Natural killer cell (primary cell): Measurements from ENCODE around the gene RBL2. TPM values are rescaled to one million over a fixed set of nuclear protein-coding genes. Genes with fewer than 3 reads are reported as not detected.

Experiments used
- ATAC-seq, 3 donors: fragments of 150-1000 bp in 2 of 3; fragments of 200-7000 bp in 1 of 3; cut with Tn5 transposase; 1 replicate in 1 of 3; 2 replicates in 2 of 3; pipeline ENCODE4 v1.10.0; 2021; ENCODE audit warnings: mild to moderate bottlenecking in 2 of 3, moderate library complexity in 2 of 3
- DNase-seq, 2 donors: peaks; one replicate each; pipeline versions ENCODE4 v3.0.0 to v3.0.0-alpha.2; 2013 to 2021; ENCODE audit warnings: mixed read lengths in 1 of 2
- H3K27ac ChIP-seq: one replicate; pipeline ENCODE4 v1.5.1; 2013; ENCODE audit warnings: mild to moderate bottlenecking, low read length
- H3K27me3 ChIP-seq: one replicate; pipeline ENCODE4 v1.6.1; 2013; ENCODE audit warnings: low read length; ENCODE audit not compliant: control insufficient read depth, insufficient read depth
- H3K36me3 ChIP-seq: one replicate; pipeline ENCODE4 v1.6.1; 2013; ENCODE audit warnings: low read length; ENCODE audit not compliant: control insufficient read depth, insufficient read depth
- H3K4me1 ChIP-seq: one replicate; pipeline ENCODE4 v1.6.1; 2013; ENCODE audit warnings: low read length; ENCODE audit not compliant: control insufficient read depth, insufficient read depth
- H3K4me3 ChIP-seq: one replicate; pipeline ENCODE4 v1.5.1; 2013; ENCODE audit warnings: low read length
- H3K9me3 ChIP-seq: one replicate; pipeline ENCODE4 v1.6.1; 2013; ENCODE audit warnings: low read length; ENCODE audit not compliant: control insufficient read depth, insufficient read depth
- H3K27ac Mint-ChIP-seq, 2 donors: one replicate each; pipeline ENCODE4 v1.8.0; 2022; ENCODE audit warnings: mild to moderate bottlenecking in 2 of 2, mixed read lengths in 2 of 2, moderate library complexity in 1 of 2
- H3K27me3 Mint-ChIP-seq, 2 donors: one replicate each; pipeline ENCODE4 v1.8.0; 2022; ENCODE audit warnings: low read depth in 2 of 2, mixed read lengths in 2 of 2
- H3K36me3 Mint-ChIP-seq: one replicate; pipeline ENCODE4 v1.8.0; 2022; ENCODE audit warnings: mixed read lengths
- H3K4me1 Mint-ChIP-seq, 2 donors: one replicate each; pipeline ENCODE4 v1.8.0; 2022; ENCODE audit warnings: mixed read lengths in 2 of 2
- H3K4me3 Mint-ChIP-seq: one replicate; pipeline ENCODE4 v1.8.0; 2022; ENCODE audit warnings: mild to moderate bottlenecking, moderate library complexity, mixed read lengths
- H3K9me3 Mint-ChIP-seq, 2 donors: one replicate each; pipeline ENCODE4 v1.8.0; 2022; ENCODE audit warnings: mixed read lengths in 2 of 2
- CTCF ChIP-seq: fragments of 200-600 bp; IDR thresholded peaks from one replicate; pipeline ENCODE4 v1.8.0; 2022; ENCODE audit warnings: antibody characterized with exemption
- WGBS: methylation state at CpG from one replicate; pipeline ENCODE4 v1.1.7; 2013; ENCODE audit warnings: missing lambda C conversion rate; ENCODE audit not compliant: insufficient coverage; 5-methylcytosine and 5-hydroxymethylcytosine counted together
- intact Hi-C: fragments of 100-400 bp; cut with micrococcal nuclease; formaldehyde crosslinking; loops from one replicate; pipeline ENCODE4 v1.14.2; 2022
- total RNA-seq, 4 donors: library from RNA; stranded (reverse); fragments of 120-200 nt in 1 of 4; gene quantifications; one replicate each; pipeline versions ENCODE4 v1.2.3 to v1.2.4, GENCODE V29; 2013 to 2022

RBL2 gene
- total RNA-seq, 3 donors from 2014 or later (not counting 1 experiment from before 2014, with no cell fraction given) = 140 to 222 (median 175) TPM

- no peaks in the 10 kb centered on the region for H3K27me3 Mint-ChIP-seq
- intact Hi-C loops = no loop called here
- no peak overlapping the region for H3K4me3 ChIP-seq
- WGBS = 97% methylated on average over 2 of the region's 4 CpGs
- DNase-seq (no peak), ATAC-seq (no peak)
- H3K9me3 Mint-ChIP-seq = no peaks in the 10 kb centered on the region
- H3K36me3 ChIP-seq = peaks cover 44% of the 10 kb centered on the region
- H3K4me3 Mint-ChIP-seq = peak overlapping the region; percentile 21
- H3K27ac Mint-ChIP-seq = no peak overlapping the region
- no peak for TF ChIP-seq CTCF
- H3K4me1 Mint-ChIP-seq = peaks cover 43 to 45% of the 10 kb centered on the region in 2 donors
- H3K9me3 ChIP-seq = no peaks in the 10 kb centered on the region
- H3K27ac ChIP-seq = no peak overlapping the region
- H3K27me3 ChIP-seq = no peaks in the 10 kb centered on the region
- H3K36me3 Mint-ChIP-seq = no peaks in the 10 kb centered on the region
- H3K4me1 ChIP-seq = peaks cover 13% of the 10 kb centered on the region
Measured at GRCh38 chr16:53498984-53499383, 64.7 kb downstream of the RBL2 start.

- no peaks in the 10 kb centered on the region for H3K9me3 Mint-ChIP-seq
- H3K36me3 Mint-ChIP-seq = no peaks in the 10 kb centered on the region
- Histone ChIP-seq H3K4me1 (peaks cover 29% of the 10 kb centered on the region), H3K27me3 (no peaks in the 10 kb centered on the region), H3K4me3 (no peak overlapping the region), H3K36me3 (peaks cover 21% of the 10 kb centered on the region), H3K9me3 (no peaks in the 10 kb centered on the region), H3K27ac (no peak overlapping the region)
- peaks cover 46 to 47% of the 10 kb centered on the region in 2 donors for H3K4me1 Mint-ChIP-seq
- DNase-seq = no peak
- H3K27me3 Mint-ChIP-seq = no peaks in the 10 kb centered on the region
- no peak for ATAC-seq
- 81% methylated on average over 9 of the region's 9 CpGs for WGBS
- peak overlapping the region; percentile 95 for H3K4me3 Mint-ChIP-seq
- H3K27ac Mint-ChIP-seq = no peak overlapping the region
- intact Hi-C loops = loop anchor here (10.0 kb wide), 1 partner anchor 367 kb away; no protein-coding TSS in a partner anchor
- TF ChIP-seq CTCF = no peak
Measured at GRCh38 chr16:53501216-53501859, 67.1 kb downstream of the RBL2 start.

GRCh38 chr16:53502331-53503269, 68.3 kb downstream of the RBL2 start, which contains the start of gene AKTIP:
Gene AKTIP, minus strand, starts transcription at chr16:53503209. Its CDS starts 2,950 bp downstream, at chr16:53500259.
- Histone ChIP-seq H3K36me3 (peaks cover 9% of the 10 kb centered on the region), H3K27ac (peak within 1 kb of the TSS; percentile 87), H3K9me3 (no peaks in the 10 kb centered on the region), H3K4me3 (peak within 1 kb of the TSS; percentile 73), H3K4me1 (peaks cover 29% of the 10 kb centered on the region), H3K27me3 (no peaks in the 10 kb centered on the region)
- Mint-ChIP-seq H3K4me1 (peaks cover 46 to 47% of the 10 kb centered on the region in 2 donors), H3K36me3 (no peaks in the 10 kb centered on the region), H3K27ac (peak within 1 kb of the TSS; percentile 96), H3K4me3 (peak within 1 kb of the TSS; percentile 95), H3K9me3 (no peaks in the 10 kb centered on the region), H3K27me3 (no peaks in the 10 kb centered on the region)
- TF ChIP-seq CTCF = no peak
- DNase-seq (peak; percentile 33 to 54), ATAC-seq (peak; percentile 1 to 4 (median 2))
- intact Hi-C loops = loop anchor here (1.0 to 10.0 kb wide), 4 partner anchors 16 to 368 kb away; no protein-coding TSS in a partner anchor
- under 1% methylated on average over 75 of the region's 76 CpGs for WGBS
